ENCODE results near the gene ZNF500.

The ZNF500 gene

DNA sequence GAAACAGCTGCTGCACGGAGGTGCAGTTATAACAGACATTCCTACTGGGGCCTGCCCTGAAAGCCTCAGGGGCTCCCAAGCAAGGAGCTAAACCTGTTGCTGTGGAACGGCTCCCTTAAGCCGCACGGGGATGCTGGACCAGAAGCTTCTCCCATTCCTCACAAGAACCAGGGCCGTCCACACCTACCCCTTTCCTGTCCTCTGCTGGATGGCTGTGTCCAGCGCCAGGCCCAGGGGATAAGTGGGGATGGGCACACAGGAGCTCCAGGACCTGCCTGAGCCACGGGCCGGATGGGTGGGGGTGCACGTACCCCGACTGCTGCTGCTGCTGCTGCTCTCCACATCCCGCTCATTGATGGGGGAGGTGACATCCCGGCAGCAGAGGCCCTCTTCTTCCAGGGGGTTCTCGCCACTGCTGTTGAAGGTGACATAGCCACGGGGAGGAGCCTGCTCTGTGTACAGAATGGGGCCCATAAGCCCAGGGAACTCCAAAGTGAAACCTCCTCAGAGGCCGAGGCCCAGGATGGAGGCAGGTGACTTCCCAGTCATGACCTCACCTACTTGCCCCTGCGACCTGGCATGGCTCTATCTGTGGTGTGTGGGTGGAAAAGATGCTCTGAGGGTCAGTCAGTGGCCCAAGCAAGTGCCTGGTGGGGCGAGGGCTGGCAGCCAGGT is 65.0 kb downstream of the ZNF500 start:
- in situ Hi-C loops (cut with HindIII; ENCODE audit: low sequenced_read_pairs): no loop called here
- H3K4me3 ChIP-seq (ENCODE audit: low read depth, low read length): no peak overlapping the region
- DNase-seq (ENCODE audit: low read depth, low spot score): no peak
- TF ChIP-seq, protein P1, sequence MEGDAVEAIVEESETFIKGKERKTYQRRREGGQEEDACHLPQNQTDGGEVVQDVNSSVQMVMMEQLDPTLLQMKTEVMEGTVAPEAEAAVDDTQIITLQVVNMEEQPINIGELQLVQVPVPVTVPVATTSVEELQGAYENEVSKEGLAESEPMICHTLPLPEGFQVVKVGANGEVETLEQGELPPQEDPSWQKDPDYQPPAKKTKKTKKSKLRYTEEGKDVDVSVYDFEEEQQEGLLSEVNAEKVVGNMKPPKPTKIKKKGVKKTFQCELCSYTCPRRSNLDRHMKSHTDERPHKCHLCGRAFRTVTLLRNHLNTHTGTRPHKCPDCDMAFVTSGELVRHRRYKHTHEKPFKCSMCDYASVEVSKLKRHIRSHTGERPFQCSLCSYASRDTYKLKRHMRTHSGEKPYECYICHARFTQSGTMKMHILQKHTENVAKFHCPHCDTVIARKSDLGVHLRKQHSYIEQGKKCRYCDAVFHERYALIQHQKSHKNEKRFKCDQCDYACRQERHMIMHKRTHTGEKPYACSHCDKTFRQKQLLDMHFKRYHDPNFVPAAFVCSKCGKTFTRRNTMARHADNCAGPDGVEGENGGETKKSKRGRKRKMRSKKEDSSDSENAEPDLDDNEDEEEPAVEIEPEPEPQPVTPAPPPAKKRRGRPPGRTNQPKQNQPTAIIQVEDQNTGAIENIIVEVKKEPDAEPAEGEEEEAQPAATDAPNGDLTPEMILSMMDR (IDR thresholded peaks at IDR 0.05; ENCODE audit: low read depth, low read length): no peak

DNA sequence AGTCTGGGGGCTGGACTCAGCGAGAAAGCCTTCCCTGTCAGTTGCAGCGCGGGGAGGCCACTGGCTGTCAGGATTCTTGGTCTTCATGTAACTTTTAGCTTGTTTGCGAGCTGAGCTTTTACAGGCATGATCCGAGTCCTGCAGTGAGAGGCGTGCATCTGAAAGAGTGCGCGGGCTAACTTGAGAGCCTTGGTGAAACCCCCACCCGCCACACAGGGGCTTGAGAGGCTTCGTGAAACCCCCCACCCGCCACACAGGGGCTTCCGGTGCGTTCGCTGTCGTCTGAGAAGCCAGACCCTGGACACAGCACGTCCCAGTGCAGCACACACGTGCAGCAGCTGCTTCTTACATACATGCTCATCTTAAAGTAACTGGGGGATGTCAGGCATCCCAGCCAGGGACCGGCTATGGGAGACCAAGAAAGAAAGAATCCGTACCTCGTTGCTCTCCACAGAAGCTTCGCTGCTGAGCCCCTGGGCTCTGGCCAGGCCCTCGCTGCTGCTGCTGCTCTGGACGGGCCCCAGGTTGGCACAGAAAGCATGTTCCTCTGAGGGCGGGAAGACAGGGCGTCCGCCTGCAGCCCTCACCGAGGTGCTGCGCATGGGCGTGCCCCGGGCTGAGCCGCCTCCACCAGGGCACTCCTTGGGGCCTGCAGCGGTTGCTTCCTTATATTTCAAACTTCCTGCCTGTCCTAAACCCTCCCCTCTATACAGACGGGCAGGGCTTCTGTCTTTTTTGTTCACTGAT is 65.8 kb downstream of the ZNF500 start:
- no peak for DNase-seq (ENCODE audit: low read depth, low spot score)
- no peak overlapping the region for H3K4me3 ChIP-seq (ENCODE audit: low read depth, low read length)
- in situ Hi-C loops (cut with HindIII; ENCODE audit: low sequenced_read_pairs): no loop called here
- TF ChIP-seq, protein P1 (IDR thresholded peaks at IDR 0.05; ENCODE audit: low read depth, low read length): no peak

DNA sequence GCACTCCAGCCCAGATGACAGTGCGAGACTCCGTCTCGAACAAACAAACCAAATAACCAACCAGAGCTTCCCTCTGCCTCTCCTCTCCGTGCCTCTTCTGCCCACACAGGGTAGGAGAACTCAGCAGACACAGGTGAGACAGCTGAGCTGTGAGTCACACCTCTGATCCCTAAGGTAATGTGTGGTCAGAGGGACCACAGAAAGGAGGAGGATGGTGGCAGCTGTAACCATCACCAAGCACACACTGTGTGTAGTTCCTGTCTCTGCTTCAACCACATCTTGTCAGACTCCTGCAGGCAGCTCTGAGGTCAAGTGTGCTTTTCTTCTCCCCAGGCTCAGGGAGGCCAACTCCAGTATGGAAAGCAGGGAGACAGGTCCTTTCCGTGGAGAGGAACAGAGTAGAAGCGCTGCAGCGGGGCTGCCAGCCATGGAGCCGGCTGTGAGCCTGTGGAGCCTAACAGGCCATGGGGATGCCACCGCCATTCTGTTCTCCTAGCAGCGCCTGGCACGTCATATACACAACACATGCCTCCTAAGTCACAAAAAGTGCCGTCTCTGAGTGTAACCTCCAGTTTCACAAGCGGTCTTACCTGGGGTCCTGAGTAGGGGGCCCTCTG is 66.5 kb downstream of the ZNF500 start:
- no peak for DNase-seq (ENCODE audit: low read depth, low spot score)
- no peak overlapping the region for H3K4me3 ChIP-seq (ENCODE audit: low read depth, low read length)
- TF ChIP-seq, protein P1 (IDR thresholded peaks at IDR 0.05; ENCODE audit: low read depth, low read length): no peak
- in situ Hi-C loops (cut with HindIII; ENCODE audit: low sequenced_read_pairs): no loop called here

DNA sequence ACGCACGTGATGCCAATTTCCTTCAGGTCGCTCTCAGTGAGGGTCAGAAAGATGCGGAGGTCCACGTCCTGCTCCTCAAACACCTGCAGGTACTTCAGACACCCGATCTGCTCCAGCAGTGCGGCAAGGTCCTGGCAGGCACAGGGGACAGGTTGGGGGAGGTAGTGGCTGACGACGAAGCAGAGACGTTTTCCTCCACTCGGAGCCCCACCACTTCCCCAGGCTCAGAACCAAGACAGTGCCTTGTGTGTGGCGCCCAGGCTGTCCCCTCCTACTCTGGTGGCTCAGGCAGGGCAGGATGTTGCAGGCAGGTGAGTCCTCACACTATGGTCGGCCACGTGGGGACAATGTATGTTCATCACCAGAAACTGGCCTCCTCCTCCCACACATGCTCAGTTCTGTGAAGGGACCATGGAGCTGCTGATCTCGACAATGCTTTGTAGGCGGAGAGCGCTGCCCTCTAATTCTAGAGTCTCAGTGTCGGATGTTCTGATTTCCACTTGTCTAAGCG is 67.9 kb downstream of the ZNF500 start:
- no peak overlapping the region for H3K4me3 ChIP-seq (ENCODE audit: low read depth, low read length)
- DNase-seq (ENCODE audit: low read depth, low spot score): no peak
- in situ Hi-C loops (cut with HindIII; ENCODE audit: low sequenced_read_pairs): no loop called here
- TF ChIP-seq, protein P1 (IDR thresholded peaks at IDR 0.05; ENCODE audit: low read depth, low read length): no peak

DNA sequence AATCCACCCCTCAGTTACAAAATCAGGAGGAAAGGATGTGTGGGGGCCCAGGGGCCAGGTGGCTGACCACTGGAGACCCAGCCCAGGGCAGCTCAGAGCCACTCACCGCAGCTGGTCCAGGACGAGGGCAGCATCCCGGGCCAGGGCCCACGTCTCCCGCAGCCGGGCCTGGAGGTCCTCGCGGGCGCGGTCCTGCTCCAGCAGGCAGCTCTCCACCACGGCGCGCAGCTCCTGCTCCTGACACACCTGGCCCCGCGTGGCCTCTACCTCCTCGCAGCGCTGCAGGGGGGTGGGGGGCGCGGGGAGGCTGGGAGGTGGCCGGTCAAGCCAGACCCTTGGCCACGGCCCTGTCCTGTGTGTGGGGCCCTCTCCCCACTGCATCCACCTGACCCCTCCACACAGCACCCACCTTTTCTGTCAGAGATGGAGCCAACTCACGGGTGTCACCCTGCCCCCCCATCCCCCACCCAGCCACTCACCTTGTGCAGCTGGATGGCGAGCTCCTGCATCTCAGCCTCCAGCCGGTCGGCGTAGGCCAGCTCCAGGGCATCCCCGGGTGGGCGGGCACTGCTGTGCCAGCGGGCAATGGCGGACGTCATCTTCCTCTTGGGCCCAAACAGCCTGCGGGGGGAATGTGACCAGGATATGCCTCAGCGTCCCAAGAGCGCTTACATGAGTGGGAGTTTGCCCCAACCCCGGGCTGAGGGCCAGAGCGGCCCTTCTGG is 68.5 kb downstream of the ZNF500 start:
- in situ Hi-C loops (cut with HindIII; ENCODE audit: low sequenced_read_pairs): no loop called here
- no peak for DNase-seq (ENCODE audit: low read depth, low spot score)
- no peak overlapping the region for H3K4me3 ChIP-seq (ENCODE audit: low read depth, low read length)
- TF ChIP-seq, protein P1 (IDR thresholded peaks at IDR 0.05; ENCODE audit: low read depth, low read length): no peak

Data from astrocyte of the spinal cord (primary cell).